GM19035 (cell line): Measurements from ENCODE around the gene LMNB1.
A peak's percentile ranks its signal among the peaks of the same experiment; 100 is the strongest.
"Not testable (repeated sequence)": the region's sequence is repeated elsewhere in the genome, so short reads cannot be mapped to it uniquely, and the experiment has no call there.

Source experiments
- ATAC-seq: cut with Tn5 transposase; IDR thresholded peaks from one replicate; pipeline ENCODE4 v1.9.1; 2021; ENCODE audit not compliant: unreplicated experiment

LMNB1 gene, protein sequence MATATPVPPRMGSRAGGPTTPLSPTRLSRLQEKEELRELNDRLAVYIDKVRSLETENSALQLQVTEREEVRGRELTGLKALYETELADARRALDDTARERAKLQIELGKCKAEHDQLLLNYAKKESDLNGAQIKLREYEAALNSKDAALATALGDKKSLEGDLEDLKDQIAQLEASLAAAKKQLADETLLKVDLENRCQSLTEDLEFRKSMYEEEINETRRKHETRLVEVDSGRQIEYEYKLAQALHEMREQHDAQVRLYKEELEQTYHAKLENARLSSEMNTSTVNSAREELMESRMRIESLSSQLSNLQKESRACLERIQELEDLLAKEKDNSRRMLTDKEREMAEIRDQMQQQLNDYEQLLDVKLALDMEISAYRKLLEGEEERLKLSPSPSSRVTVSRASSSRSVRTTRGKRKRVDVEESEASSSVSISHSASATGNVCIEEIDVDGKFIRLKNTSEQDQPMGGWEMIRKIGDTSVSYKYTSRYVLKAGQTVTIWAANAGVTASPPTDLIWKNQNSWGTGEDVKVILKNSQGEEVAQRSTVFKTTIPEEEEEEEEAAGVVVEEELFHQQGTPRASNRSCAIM

GRCh38 chr5:126776499-126777256, at the start of gene LMNB1:
LMNB1 (plus strand) TSS chr5:126777136; CDS start chr5:126777509, 373 bp downstream.
- peak; percentile 59 for ATAC-seq

- no peak for ATAC-seq
Observed at GRCh38 chr5:126732716-126733115, 44.2 kb upstream of the LMNB1 start.

GRCh38 chr5:126734573-126734972, 42.4 kb upstream of the LMNB1 start:
- not testable (repeated sequence) for ATAC-seq

DNA sequence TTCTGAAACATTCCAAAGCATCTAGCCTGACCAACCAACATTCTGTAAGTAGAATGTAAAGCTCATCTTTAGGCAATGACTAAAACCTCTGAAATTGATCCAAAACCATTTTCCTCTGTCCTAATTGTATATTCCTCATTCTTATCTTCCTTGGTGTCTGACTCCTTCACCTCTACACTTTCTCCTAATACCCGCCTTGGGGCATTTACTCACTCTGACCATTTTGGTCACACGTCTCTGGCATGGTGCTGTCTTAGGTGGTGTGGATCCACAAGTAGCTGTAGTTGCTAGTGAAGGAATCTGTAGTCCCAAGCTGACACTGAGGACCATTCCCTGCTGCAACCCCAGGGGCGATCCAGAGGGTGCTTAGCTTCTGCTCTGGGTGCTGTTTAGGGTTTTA, 40.8 kb upstream of the LMNB1 start:
- no peak for ATAC-seq

- no peak for ATAC-seq
Observed at GRCh38 chr5:126741361-126741760, 35.6 kb upstream of the LMNB1 start.

- ATAC-seq: no peak
Observed at GRCh38 chr5:126742425-126742824, 34.5 kb upstream of the LMNB1 start.

DNA sequence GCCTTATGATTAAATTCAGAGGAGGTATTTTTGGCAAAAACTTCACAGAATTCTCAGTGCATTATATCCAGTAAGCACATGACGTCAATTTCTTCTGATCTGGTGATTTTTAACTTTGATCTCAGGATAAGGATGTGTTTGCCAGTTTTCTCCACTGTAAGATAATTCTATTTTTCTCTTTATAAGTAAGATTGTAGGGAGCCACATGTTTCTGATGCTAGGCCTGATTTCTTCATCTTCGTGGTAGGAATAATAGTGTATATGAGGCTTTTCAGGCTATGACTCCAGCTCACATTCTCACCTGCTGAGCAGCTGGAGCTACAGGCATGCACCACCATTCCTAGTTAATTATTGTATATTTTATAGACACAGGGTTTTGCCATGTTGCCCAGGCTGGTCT, 32.1 kb upstream of the LMNB1 start:
- no peak for ATAC-seq

DNA sequence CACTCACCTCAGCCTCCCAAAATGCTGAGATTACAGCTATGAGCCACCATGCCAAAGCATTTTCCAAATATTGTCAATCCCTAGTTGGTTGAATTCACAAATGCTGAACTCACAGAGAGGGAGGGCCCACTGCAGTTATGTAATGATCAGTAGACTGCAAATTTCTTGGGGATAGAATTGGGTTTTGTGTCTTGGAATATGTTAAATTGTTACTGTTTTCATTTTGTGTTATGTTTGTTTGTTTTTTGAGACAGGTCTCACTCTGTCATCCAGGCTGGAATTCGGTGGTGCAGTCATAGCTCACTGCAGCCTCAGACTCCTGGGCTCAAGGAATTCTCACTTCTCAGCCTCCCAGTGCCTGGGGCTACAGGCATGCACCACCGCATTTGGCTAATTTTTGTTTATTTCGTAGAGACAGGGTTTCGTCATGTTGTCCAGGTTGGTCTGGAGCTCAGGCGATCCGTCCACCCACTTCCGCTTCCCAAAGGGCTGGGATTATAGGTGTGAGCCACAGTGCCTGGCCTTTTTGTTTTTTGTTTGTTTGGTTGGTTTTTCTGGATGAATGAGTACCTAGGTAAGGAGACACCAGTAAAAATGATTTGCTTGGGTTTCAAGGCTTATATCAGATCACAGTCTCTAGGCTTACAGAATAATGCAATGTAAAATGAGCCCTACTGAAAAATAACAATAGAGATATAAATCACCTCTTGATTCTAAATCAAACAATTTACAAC, 31.5 kb upstream of the LMNB1 start:
- no peak for ATAC-seq

DNA sequence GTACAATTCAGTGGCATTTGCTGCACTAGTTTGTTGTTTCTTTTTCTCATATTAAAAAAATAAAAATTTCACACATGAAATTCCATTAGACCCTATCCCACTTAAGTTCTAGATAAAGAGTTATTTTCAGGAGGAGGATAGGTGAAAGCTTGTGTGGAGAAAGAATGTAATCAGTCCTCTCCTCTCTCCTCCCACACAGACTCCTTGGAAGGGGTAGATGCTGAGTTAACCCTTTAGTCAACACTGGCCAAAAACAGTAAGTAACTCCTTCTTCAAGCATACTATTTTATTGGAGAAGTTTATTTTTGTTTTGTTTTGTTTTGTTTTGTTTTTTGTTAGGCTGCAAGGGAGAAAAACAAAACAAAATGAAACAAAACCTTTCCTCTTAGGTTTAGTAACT, 30.6 kb upstream of the LMNB1 start:
- no peak for ATAC-seq

- no peak for ATAC-seq
Observed at GRCh38 chr5:126752081-126752785, 24.7 kb upstream of the LMNB1 start.

- no peak for ATAC-seq
Observed at GRCh38 chr5:126753227-126753626, 23.7 kb upstream of the LMNB1 start.

GRCh38 chr5:126754609-126755008, 22.3 kb upstream of the LMNB1 start:
- ATAC-seq: no peak

DNA sequence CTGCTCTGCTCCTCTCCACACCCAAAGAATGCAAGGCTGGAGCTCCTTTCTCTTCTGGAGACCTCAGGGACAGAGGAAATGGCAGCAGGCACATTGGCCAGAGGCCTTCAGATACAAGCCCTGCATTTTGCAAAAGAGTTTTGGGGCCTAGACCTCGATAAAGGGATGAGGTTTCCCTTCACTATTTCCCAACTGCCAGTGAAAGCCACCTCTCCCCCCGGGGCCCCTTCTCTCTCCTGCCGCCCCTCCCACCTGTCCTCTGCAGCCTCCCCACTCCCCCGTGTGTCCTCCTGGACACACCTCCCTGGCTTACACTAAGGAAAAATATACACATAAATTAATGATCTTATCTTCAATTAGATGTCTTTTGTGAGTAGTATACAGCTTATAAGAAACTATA, 21.3 kb upstream of the LMNB1 start:
- ATAC-seq: no peak

DNA sequence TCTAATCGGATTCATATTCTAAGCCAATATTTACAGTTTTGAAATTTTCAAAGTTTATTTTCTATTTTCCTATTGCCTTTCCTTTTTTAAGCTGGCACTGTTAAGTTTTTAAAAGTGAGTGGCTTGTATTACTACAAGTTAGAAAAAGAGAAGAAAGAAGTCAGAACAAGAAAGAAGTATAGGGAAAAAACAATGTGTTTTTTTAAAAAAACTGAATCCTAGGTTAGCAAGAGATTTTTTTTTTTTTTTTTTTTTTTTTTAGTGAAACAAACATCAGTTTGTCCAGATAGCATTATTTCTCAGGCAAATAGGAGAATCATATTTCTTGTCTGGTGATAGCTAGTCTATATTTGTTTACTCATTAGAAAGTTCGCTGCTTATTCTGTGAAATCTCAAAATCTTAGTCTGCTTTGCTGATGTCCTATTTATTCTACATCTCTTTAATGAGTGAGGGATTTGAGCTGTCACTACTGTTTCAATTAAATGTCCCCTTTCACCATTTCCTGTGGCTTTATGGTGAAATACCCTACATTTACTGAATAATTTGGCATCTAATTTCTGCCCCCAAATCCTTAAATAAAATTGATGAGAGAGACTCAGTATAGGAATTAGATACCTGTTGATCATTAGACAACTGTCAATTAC, 19.1 kb upstream of the LMNB1 start:
- no peak for ATAC-seq

- ATAC-seq: no peak
Observed at GRCh38 chr5:126763371-126763770, 13.6 kb upstream of the LMNB1 start.

GRCh38 chr5:126769703-126770102, 7.2 kb upstream of the LMNB1 start:
- peak; percentile 21 for ATAC-seq

DNA sequence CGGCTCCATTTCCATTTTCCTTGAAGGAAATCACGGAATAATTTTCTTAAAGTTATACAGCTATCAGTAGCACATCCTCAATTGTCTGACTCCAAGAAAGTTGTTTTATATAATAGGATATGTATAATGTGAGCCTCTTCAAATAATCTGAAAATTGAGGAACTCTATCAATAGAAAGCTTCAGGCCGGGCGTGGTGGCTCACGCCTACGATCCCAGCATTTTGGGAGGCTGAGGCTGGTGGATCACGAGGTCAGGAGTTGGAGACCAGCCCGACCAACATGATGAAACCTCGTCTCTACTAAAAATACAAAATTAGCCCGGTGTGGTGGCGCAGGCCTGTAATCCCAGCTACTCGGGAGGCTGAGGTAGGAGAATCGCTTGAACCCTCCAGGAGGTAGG, 3.4 kb upstream of the LMNB1 start:
- ATAC-seq: not testable (repeated sequence)

GRCh38 chr5:126774595-126774994, 2.3 kb upstream of the LMNB1 start:
- not testable (repeated sequence) for ATAC-seq

- ATAC-seq: peak; percentile 17
Observed at GRCh38 chr5:126777257-126777974, 480 bp downstream of the LMNB1 start.
